WTC11 (cell line): Measurements from ENCODE around the gene UGGT1. TPM values are rescaled to one million over a fixed set of nuclear protein-coding genes. Genes with fewer than 3 reads are reported as not detected.

Source experiments
- ATAC-seq: fragments of 200-7000 bp; cut with Tn5 transposase; 2 replicates; pipeline ENCODE4 v1.10.0; 2021; ENCODE audit warnings: mild to moderate bottlenecking, moderate library complexity
- CTCF ChIA-PET: fragments of 300-600 bp; sonication (Branson Sonifier 250); formaldehyde crosslinking; loops from one replicate; lab custom pipeline; 2021; ENCODE audit warnings: antibody characterized with exemption; lab: Charles Lee
- POLR2A ChIA-PET: fragments of 350-600 bp; sonication (Branson Sonifier 250); formaldehyde crosslinking; loops from one replicate; lab custom pipeline; 2021; ENCODE audit warnings: antibody characterized with exemption; lab: Charles Lee
- DNase-seq: peaks from one replicate; pipeline ENCODE4 v3.0.0; 2021; ENCODE audit warnings: low spot score
- H3K27ac Mint-ChIP-seq: 2 replicates; pipeline ENCODE4 v1.8.0; 2021; ENCODE audit warnings: mixed read lengths
- H3K27me3 Mint-ChIP-seq: 2 replicates; pipeline ENCODE4 v1.8.0; 2021; ENCODE audit warnings: low read depth, mild to moderate bottlenecking, moderate library complexity, mixed read lengths
- H3K36me3 Mint-ChIP-seq: 2 replicates; pipeline ENCODE4 v1.8.0; 2021; ENCODE audit warnings: mixed read lengths
- H3K4me1 Mint-ChIP-seq: 2 replicates; pipeline ENCODE4 v1.8.0; 2022; ENCODE audit warnings: mixed read lengths
- H3K4me3 Mint-ChIP-seq: 2 replicates; pipeline ENCODE4 v1.8.0; 2021; ENCODE audit warnings: mild to moderate bottlenecking, moderate library complexity, mixed read lengths
- H3K9me3 Mint-ChIP-seq: 2 replicates; pipeline ENCODE4 v1.8.0; 2021; ENCODE audit warnings: mixed read lengths
- CBFB ChIP-seq: sonication (generic); formaldehyde crosslinking; IDR thresholded peaks from 2 replicates; pipeline ENCODE4 v1.8.1; 2022; ENCODE audit warnings: mild to moderate bottlenecking, low read depth, missing genetic modification reagents
- CREM ChIP-seq: sonication (generic); formaldehyde crosslinking; IDR thresholded peaks from 2 replicates; pipeline ENCODE4 v1.8.1; 2022; ENCODE audit warnings: mild to moderate bottlenecking, missing genetic modification reagents, moderate library complexity
- FOXP4 ChIP-seq: sonication (generic); formaldehyde crosslinking; IDR thresholded peaks from 2 replicates; pipeline ENCODE4 v1.8.0; 2022; ENCODE audit warnings: mild to moderate bottlenecking, missing genetic modification reagents
- GRHL2 ChIP-seq: fragments of 250-450 bp; sonication (Bioruptor Pico); IDR thresholded peaks from 2 replicates; pipeline ENCODE4 v1.8.0; 2022; ENCODE audit warnings: mild to moderate bottlenecking, moderate library complexity; ENCODE audit not compliant: insufficient replicate concordance, severe bottlenecking
- JUN ChIP-seq: sonication (generic); formaldehyde crosslinking; IDR thresholded peaks from 2 replicates; pipeline ENCODE4 v1.8.0; 2023; ENCODE audit warnings: mild to moderate bottlenecking, missing genetic modification reagents
- NFATC4 ChIP-seq: fragments of 250-450 bp; sonication (Bioruptor Pico); IDR thresholded peaks from 2 replicates; pipeline ENCODE4 v1.9.0; 2021; ENCODE audit warnings: mild to moderate bottlenecking
- NR3C1 ChIP-seq: sonication (generic); formaldehyde crosslinking; conservative IDR thresholded peaks from 2 replicates; pipeline ENCODE4 v1.8.1; 2023; ENCODE audit warnings: low read depth, mild to moderate bottlenecking, missing genetic modification reagents
- SMAD3 ChIP-seq: sonication (generic); formaldehyde crosslinking; IDR thresholded peaks from 2 replicates; pipeline ENCODE4 v1.8.0; 2022; ENCODE audit warnings: missing genetic modification reagents, mild to moderate bottlenecking, borderline replicate concordance
- SOX15 ChIP-seq: fragments of 250-450 bp; sonication (Bioruptor Pico); IDR thresholded peaks from 2 replicates; pipeline ENCODE4 v1.9.0; 2021; ENCODE audit warnings: mild to moderate bottlenecking
- STAT6 ChIP-seq: sonication (generic); formaldehyde crosslinking; conservative IDR thresholded peaks from 2 replicates; pipeline ENCODE4 v1.8.1; 2023; ENCODE audit warnings: mild to moderate bottlenecking, low read depth, missing genetic modification reagents, moderate library complexity
- TP53 ChIP-seq: sonication (generic); formaldehyde crosslinking; IDR thresholded peaks from 2 replicates; pipeline ENCODE4 v1.8.1; 2023; ENCODE audit warnings: mild to moderate bottlenecking, missing genetic modification reagents
- ZNF121 ChIP-seq: sonication (generic); formaldehyde crosslinking; IDR thresholded peaks from 2 replicates; pipeline ENCODE4 v1.8.0; 2023; ENCODE audit warnings: missing genetic modification reagents
- ZNF263 ChIP-seq: sonication (generic); formaldehyde crosslinking; IDR thresholded peaks from 2 replicates; pipeline ENCODE4 v1.8.1; 2022; ENCODE audit warnings: low read depth, mild to moderate bottlenecking, moderate library complexity, missing genetic modification reagents
- ZNF317 ChIP-seq: sonication (generic); formaldehyde crosslinking; IDR thresholded peaks from 2 replicates; pipeline ENCODE4 v1.8.1; 2023; ENCODE audit warnings: low read depth, mild to moderate bottlenecking, moderate library complexity, missing genetic modification reagents, borderline replicate concordance
- ZNF396 ChIP-seq: fragments of 250-450 bp; sonication (Bioruptor Pico); IDR thresholded peaks from 2 replicates; pipeline ENCODE4 v1.8.0; 2021; ENCODE audit warnings: mild to moderate bottlenecking, moderate library complexity, borderline replicate concordance
- ZNF423 ChIP-seq: fragments of 250-450 bp; sonication (Bioruptor Pico); IDR thresholded peaks from 2 replicates; pipeline ENCODE4 v2.1.2; 2022; ENCODE audit warnings: mild to moderate bottlenecking, moderate library complexity
- ZSCAN18 ChIP-seq: fragments of 250-450 bp; sonication (Bioruptor Pico); IDR thresholded peaks from 2 replicates; pipeline ENCODE4 v2.1.2; 2022; ENCODE audit warnings: mild to moderate bottlenecking, moderate library complexity
- total RNA-seq: library from RNA; stranded (reverse); gene quantifications from 3 replicates; pipeline ENCODE4 v1.2.3, GENCODE V29; 2021

The UGGT1 gene
- total RNA-seq, 1 experiment from 2014 or later, result 57.9 TPM

GRCh38 chr2:128062571-128062970, 28.4 kb upstream of the UGGT1 start:
- TF ChIP-seq CREM (no peak), ZNF121 (CRISPR knock-in tag) (no peak), GRHL2 (CRISPR knock-in tag) (no peak), TP53 (CRISPR knock-in tag) (no peak), CBFB (CRISPR knock-in tag) (no peak), ZSCAN18 (no peak), ZNF263 (CRISPR knock-in tag) (no peak), JUN (no peak), SMAD3 (no peak), STAT6 (CRISPR knock-in tag) (no peak)
- TF ChIP-seq, all 79 proteins: peak for 0
- ATAC-seq (no peak), DNase-seq (no peak)
- POLR2A ChIA-PET, result no interaction called here
- Mint-ChIP-seq H3K27me3 (no peaks in the 10 kb centered on the region; the same call in 1 of the 2 replicates), H3K9me3 (no peaks in the 10 kb centered on the region), H3K4me1 (no peaks in the 10 kb centered on the region), H3K27ac (no peak overlapping the region), H3K4me3 (no peak overlapping the region), H3K36me3 (no peaks in the 10 kb centered on the region)
- CTCF ChIA-PET, result interaction anchor here (0.7 to 1.6 kb wide), 4 partner anchors 9 to 61 kb away, joined by 3 to 10 read pairs (median 7); no protein-coding TSS in a partner anchor

GRCh38 chr2:128064353-128064752, 26.6 kb upstream of the UGGT1 start:
- no peak for TF ChIP-seq NFATC4 (CRISPR knock-in tag)
- no peak for TF ChIP-seq STAT6 (CRISPR knock-in tag)
- TF ChIP-seq ZNF317 (CRISPR knock-in tag), result no peak
- TF ChIP-seq ZNF121 (CRISPR knock-in tag), result no peak
- no peak for TF ChIP-seq SOX15 (CRISPR knock-in tag)
- no peak for TF ChIP-seq ZNF423 (CRISPR knock-in tag)
- no peak for TF ChIP-seq FOXP4 (CRISPR knock-in tag)
- no peak for TF ChIP-seq NR3C1 (CRISPR knock-in tag)
- no peak for TF ChIP-seq ZNF396
- H3K4me1 Mint-ChIP-seq, result no peaks in the 10 kb centered on the region
- DNase-seq, result no peak
- H3K9me3 Mint-ChIP-seq, result no peaks in the 10 kb centered on the region
- H3K27me3 Mint-ChIP-seq, result no peaks in the 10 kb centered on the region; the same call in 1 of the 2 replicates
- no peak for ATAC-seq
- no peaks in the 10 kb centered on the region for H3K36me3 Mint-ChIP-seq
- H3K4me3 Mint-ChIP-seq, result no peak overlapping the region
- no peak overlapping the region for H3K27ac Mint-ChIP-seq
- POLR2A ChIA-PET, result no interaction called here
- CTCF ChIA-PET, result interaction anchor here (0.6 to 2.4 kb wide), 9 partner anchors 11 to 522 kb away, joined by 3 to 44 read pairs (median 5); partner anchors contain the start of gene UGGT1
